ENCODE results near the gene CRYBG1.

CRYBG1 gene

GRCh38 chr6:106360410-106360988 is at the start of gene CRYBG1:
Gene CRYBG1, plus strand, starts transcription at chr6:106360717. Its CDS starts 192 bp downstream, at chr6:106360909.
- DNase-seq (ENCODE audit: low read depth in 2 of 3, low spot score in 1 of 3): peak; percentile 47 to 77 (median 50)

DNA sequence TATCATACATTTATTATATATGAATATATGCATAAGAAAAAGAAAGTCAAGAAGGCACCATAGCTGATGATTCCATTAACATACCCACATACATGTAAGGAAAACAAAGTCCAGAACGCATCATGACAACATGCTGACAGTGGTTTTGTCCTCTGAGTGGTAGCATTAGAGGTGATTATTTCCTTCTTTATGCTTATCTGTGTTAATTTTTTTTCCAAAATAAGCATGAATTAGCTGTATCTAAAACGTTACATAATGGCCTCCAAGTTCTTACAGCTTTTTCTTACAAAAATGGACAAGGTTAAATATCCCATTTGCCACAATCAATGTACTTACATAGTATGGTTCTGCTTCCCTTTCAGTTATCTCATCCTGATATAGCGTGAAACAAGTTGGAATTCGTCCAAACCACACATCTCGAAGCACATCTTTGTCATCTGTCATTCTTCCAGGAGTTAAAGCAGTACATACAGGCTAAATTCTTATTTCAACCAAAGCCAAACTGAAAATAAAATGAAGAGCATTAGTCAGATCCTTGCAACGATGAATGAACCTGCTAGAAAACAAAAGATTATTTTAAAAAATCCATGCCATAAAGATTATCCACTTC is 44.6 kb upstream of the CRYBG1 start:
- DNase-seq (ENCODE audit: low read depth in 2 of 3, low spot score in 1 of 3): no peak

GRCh38 chr6:106316375-106316766 is 44.1 kb upstream of the CRYBG1 start:
- DNase-seq (ENCODE audit: low read depth in 2 of 3, low spot score in 1 of 3): no peak

- no peak for DNase-seq (ENCODE audit: low read depth in 2 of 3, low spot score in 1 of 3)
These were observed 42.5 kb upstream of the CRYBG1 start for GRCh38 chr6:106318061-106318460.

GRCh38 chr6:106318851-106319250 is 41.7 kb upstream of the CRYBG1 start:
- DNase-seq (ENCODE audit: low read depth in 2 of 3, low spot score in 1 of 3): no peak

DNA sequence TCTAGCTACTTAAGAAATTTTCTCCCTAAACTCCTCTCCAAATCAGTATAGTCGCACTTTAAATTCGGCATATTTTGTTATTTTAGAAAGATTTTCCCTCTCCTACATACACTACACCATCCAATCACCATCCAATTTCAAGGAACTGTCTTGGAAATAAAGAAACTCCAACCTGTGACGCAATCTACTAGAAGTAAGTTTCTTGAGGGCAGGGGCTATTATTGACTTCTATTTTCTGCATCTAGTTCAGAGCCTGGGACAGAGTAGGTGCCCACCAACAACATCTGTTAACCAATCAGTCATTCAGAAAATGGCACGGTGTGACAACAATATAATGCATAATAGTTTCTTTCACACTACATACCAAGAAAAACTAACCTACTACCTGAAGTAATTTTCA is 38.6 kb upstream of the CRYBG1 start:
- no peak for DNase-seq (ENCODE audit: low read depth in 2 of 3, low spot score in 1 of 3)

GRCh38 chr6:106324726-106325335 is 35.7 kb upstream of the CRYBG1 start:
- DNase-seq (ENCODE audit: low read depth in 2 of 3, low spot score in 1 of 3): no peak

DNA sequence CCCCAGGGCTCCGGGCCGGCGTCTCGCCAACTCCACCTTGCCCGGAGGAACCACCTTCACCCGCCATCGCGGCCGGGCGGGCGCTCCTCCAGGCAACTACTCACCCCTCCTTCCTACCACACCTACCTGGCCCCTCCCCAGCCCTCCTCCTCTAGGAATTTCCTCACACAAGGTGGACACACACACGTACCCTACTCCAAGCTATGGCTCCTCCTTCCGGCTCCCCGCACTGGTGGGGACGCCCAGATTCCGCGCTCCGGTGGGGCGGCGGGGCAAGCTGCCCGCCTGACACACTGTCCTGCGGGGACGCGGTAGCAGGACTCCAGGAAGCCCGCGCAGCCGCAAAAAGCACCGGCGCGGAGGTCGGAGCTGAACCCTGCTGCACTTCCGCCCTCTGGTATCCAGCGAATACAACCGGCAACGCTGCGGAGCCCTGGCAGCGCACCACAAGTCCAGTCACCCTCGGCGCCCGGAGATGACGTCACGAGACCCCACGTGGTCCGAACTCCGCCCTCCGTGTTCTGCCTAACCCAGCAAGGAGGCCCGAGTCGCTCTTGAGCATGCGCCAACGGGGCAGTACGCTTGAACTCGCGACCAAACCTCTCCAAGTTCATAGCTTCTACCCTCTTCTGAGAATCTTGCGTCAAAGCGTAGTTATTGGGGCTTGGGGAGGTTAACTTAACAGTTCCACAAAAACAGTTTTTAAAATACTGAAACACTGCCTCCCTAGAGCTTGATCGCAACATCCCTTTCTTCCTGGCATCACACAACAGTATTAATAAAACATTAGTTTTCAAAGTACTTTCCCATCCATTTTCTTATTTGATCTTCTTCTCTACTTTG is 35.0 kb upstream of the CRYBG1 start, which contains the start of gene ATG5:
Gene ATG5, minus strand, starts transcription at position 425 of the 843 bp plus-strand sequence. CDS start 9,552 bp downstream, outside the sequence.
- DNase-seq (ENCODE audit: low read depth in 2 of 3, low spot score in 1 of 3): peak; percentile 100

GRCh38 chr6:106334646-106335448 is 25.7 kb upstream of the CRYBG1 start:
- DNase-seq (ENCODE audit: low read depth in 2 of 3, low spot score in 1 of 3): no peak

- DNase-seq (ENCODE audit: low read depth in 2 of 3, low spot score in 1 of 3): peak in 1 of 3 donors; percentile 51
These were observed 21.0 kb upstream of the CRYBG1 start for GRCh38 chr6:106339334-106340029.

GRCh38 chr6:106347219-106347618 is 13.3 kb upstream of the CRYBG1 start:
- no peak for DNase-seq (ENCODE audit: low read depth in 2 of 3, low spot score in 1 of 3)

DNA sequence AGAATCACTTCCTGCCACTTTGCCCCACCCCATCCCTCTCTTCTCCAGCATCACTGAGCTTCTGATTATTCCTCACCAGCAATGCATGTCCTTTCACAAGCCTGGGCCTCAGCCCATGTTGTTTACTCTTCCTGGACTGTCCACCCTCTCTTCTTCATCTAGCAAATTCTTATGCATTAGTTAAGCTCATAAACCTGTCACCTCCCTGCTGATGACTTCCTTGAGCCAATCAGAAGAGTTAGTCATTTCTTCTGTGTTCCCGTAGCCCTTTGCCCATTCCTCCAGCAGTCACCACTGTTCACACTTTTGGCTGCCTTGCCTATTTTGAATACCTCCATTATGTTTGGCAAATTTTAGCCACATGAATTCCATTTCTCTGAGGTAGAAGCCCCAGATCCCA is 4.1 kb upstream of the CRYBG1 start:
- DNase-seq (ENCODE audit: low read depth in 2 of 3, low spot score in 1 of 3): no peak

GRCh38 chr6:106359959-106360409 is 533 bp upstream of the CRYBG1 start:
- DNase-seq (ENCODE audit: low read depth in 2 of 3, low spot score in 1 of 3): no peak

DNA sequence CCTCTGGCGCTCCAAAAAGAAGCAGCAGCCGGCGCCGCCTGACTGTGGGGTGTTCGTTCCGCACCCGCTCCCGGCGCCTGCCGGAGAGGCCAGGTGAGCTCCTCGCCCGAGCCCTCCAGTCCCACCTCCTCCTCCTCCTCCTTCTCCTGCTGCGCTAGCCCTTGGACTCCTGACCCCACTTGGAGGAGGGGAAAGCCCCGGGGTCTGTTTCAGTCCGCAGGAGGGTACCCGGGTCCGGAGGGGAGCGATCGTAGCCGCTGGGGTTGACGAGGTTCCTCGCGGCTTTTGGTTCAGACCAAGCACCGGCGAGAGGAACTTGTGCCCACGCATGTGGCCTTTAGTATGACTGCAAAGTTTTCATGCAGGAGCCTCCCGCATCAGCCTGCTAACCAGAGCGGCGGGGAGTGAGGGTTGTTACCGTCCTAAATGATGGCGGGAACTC is 493 bp downstream of the CRYBG1 start:
- DNase-seq (ENCODE audit: low read depth in 2 of 3, low spot score in 1 of 3): peak in 1 of 3 donors; percentile 13

DNA sequence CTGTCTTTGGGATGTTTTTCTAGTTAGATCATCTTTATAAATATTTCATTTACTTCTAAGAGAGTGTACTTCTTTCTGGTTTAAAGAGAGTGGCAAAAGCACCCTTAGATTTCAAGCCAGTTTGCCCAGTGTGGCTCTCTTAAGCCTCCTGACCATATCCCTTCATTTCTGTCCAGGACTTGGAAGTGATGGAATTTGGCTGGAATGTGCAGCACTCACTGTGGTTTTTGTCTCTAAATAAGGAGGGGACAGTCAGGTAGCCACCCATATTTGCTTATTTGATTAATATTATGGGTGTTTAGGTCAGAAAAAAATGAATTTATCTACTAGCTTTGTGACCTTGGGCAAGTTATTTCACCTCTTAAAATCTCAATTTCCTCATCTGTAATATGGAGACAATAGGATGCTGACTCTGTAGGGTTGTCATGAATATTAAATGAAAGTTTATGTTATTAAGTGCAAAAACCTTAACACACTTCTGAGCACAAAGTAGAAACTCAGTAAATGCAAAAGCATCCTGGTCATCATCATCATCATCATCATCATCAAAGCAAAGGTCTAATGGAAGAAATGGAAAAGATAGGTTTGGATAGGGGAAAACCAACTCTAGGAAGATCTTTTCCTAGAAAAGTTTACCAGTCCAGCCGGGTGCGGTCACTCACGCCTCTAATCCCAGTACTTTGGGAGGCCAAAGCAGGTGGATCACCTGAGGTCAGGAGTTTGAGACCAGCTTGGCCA is 3.1 kb downstream of the CRYBG1 start:
- DNase-seq (ENCODE audit: low read depth in 2 of 3, low spot score in 1 of 3): no peak

DNA sequence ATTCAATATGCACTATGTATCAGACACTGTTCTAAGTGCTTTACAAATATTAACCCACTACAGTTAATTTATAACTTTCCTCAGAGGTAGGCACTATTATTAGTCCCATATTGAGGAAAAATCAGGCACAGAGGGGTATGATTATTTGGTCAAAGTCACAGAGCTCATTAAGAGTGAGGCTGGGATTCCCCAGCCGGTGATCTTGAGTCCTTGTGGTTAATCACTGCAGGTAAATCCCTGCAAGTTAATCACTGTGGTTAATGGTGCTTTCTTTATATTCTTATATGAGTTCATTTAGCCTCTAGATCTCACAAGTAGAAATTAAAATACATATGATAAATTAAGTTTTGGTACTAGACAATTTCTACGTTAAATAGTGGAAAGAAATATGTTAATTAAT is 9.2 kb downstream of the CRYBG1 start:
- DNase-seq (ENCODE audit: low read depth in 2 of 3, low spot score in 1 of 3): no peak

DNA sequence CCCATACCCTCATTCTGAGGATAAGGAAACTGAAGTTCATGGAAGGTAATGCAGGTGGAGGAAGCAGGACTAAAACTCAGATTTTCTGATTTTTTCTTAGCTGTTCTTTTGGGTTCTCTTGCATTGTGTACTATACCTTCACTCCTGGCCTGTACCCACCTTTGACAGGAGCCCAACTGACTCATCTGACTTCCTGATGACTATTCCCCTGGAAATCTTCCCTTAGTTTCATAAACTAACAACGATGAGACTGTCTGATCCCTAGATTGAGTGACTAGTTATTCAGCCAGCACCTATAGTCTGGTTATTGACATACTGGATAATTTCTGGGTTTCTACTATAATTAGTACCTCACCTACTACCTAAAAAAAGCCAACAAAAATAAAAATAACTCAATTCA is 10.1 kb downstream of the CRYBG1 start:
- no peak for DNase-seq (ENCODE audit: low read depth in 2 of 3, low spot score in 1 of 3)

- DNase-seq (ENCODE audit: low read depth in 2 of 3, low spot score in 1 of 3): no peak
These were observed 12.5 kb downstream of the CRYBG1 start for GRCh38 chr6:106372838-106373501.

All from stimulated activated CD4-positive, alpha-beta T cell treated with anti-CD3 and anti-CD28 coated beads, Interleukin-12 subunit alpha, Interleukin-12 subunit beta, amount 100 ng/mL, for 48 hours (primary cell).